Stimulated activated CD4-positive, alpha-beta T cell treated with anti-CD3 and anti-CD28 coated beads, TNF-alpha, amount 100 ng/mL, for 1 hour (primary cell): Measurements from ENCODE around the gene SLC6A6.
"Not testable (repeated sequence)": the region's sequence is repeated elsewhere in the genome, so short reads cannot be mapped to it uniquely, and the experiment has no call there.

Experiments
- DNase-seq, 3 donors: peaks; one replicate each; pipeline ENCODE4 v3.0.0-alpha.2; 2020; ENCODE audit warnings: low read depth in 3 of 3, low spot score in 1 of 3

SLC6A6 gene

GRCh38 chr3:14397531-14397930 is 4.9 kb upstream of the SLC6A6 start:
- no peak for DNase-seq

- no peak for DNase-seq
Measured at GRCh38 chr3:14397940-14398796, 4.2 kb upstream of the SLC6A6 start.

- no peak for DNase-seq
Measured at GRCh38 chr3:14398797-14399106, 3.7 kb upstream of the SLC6A6 start.

- no peak for DNase-seq
Measured at GRCh38 chr3:14401692-14402303, 608 bp upstream of the SLC6A6 start.

- no peak for DNase-seq
Measured at GRCh38 chr3:14403619-14404155, 1.3 kb downstream of the SLC6A6 start.

- no peak for DNase-seq
Measured at GRCh38 chr3:14404186-14404585, 1.8 kb downstream of the SLC6A6 start.

GRCh38 chr3:14404631-14405359 is 2.4 kb downstream of the SLC6A6 start:
- DNase-seq = no peak

- no peak for DNase-seq
Measured at GRCh38 chr3:14405360-14406238, 3.2 kb downstream of the SLC6A6 start.

- no peak for DNase-seq
Measured at GRCh38 chr3:14406336-14406735, 3.9 kb downstream of the SLC6A6 start.

- no peak for DNase-seq
Measured at GRCh38 chr3:14406766-14407165, 4.4 kb downstream of the SLC6A6 start.

- no peak for DNase-seq
Measured at GRCh38 chr3:14407203-14407602, 4.8 kb downstream of the SLC6A6 start.

- DNase-seq = not testable (repeated sequence)
Measured at GRCh38 chr3:14409779-14410063, 7.3 kb downstream of the SLC6A6 start.

GRCh38 chr3:14410106-14410502 is 7.7 kb downstream of the SLC6A6 start:
- DNase-seq = no peak

GRCh38 chr3:14410503-14411165 is 8.2 kb downstream of the SLC6A6 start:
- DNase-seq = no peak

- no peak for DNase-seq
Measured at GRCh38 chr3:14411166-14411526, 8.7 kb downstream of the SLC6A6 start.

GRCh38 chr3:14411988-14412387 is 9.6 kb downstream of the SLC6A6 start:
- DNase-seq = no peak

- no peak for DNase-seq
Measured at GRCh38 chr3:14412831-14413380, 10.5 kb downstream of the SLC6A6 start.

- no peak for DNase-seq
Measured at GRCh38 chr3:14413381-14414071, 11.1 kb downstream of the SLC6A6 start.

- DNase-seq = no peak
Measured at GRCh38 chr3:14414846-14415464, 12.5 kb downstream of the SLC6A6 start.
